MM.1S (cell line): ENCODE results near the gene GHRL.

Experiments
- CTCF ChIP-seq: fragments of 300-600 bp; sonication (generic); IDR thresholded peaks from 2 replicates; pipeline ENCODE4 v1.5.1; 2016; ENCODE audit warnings: antibody characterized with exemption, low read length, mixed read lengths
- EZH2 ChIP-seq: fragments of 300-600 bp; sonication (generic); optimal IDR thresholded peaks from 2 replicates; pipeline ENCODE3; 2017; ENCODE audit warnings: low read depth, mild to moderate bottlenecking, antibody characterized with exemption, low read length, mixed read lengths
- EZH2phosphoT487 ChIP-seq: fragments of 300-600 bp; sonication (generic); IDR thresholded peaks from 2 replicates; pipeline ENCODE4 v1.6.1; 2018; ENCODE audit warnings: antibody characterized with exemption, low read length

- TF ChIP-seq CTCF (no peak), EZH2phosphoT487 (no peak), EZH2 (no peak)
These were observed 44.0 kb upstream of the GHRL start for GRCh38 chr3:10336761-10337160.
